ENCODE measurements around the gene RHBG. TPM values are rescaled to one million over a fixed set of nuclear protein-coding genes. Genes with fewer than 3 reads are reported as not detected.

The RHBG gene
- total RNA-seq, 4 donors from 2014 or later: 0.23 to 1.6 (median 1.1) TPM

DNA sequence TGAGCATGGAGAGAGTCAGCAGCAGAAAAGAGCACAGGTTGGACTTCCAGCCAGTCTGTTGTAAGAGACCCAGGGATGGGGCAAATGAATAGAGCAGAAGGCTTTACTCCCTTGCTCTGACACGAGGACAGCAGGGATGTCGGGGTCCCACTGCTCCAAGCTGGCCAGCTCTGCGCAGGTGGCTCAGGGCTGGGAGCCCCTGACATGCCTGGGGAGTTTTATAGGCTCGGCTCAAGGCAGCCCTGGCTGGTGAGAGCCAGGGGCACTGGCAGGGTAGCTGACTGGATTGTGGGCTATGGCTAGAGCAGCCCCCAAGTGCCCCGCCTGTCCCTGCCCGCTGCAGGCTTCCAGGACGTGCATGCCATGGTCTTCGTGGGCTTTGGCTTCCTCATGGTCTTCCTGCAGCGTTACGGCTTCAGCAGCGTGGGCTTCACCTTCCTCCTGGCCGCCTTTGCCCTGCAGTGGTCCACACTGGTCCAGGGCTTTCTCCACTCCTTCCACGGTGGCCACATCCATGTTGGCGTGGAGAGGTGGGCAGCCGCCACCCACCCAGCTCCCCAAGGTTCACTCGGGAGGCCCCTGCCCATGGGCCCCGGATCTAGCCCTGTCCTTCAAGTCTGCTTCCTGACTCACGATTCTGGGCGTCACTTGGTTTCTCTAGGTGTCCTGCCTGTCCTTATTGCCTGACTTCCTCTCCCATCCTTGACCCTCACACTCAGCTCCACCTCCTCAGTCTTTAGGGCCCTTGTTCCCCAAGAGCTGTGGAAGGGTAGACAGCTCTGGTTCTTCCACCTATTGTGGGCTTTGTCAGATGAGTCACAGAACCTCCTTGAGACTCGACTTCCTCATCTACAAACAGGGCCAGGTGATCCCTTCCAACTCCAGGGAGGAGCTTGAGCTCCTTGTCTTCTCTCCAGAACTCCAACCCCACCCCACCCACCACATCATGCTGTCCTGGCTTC lies 8.2 kb downstream of the RHBG start:
- 71 to 73% methylated on average over 13 to 18 of the region's 20 CpGs for WGBS, 2 donors
- Histone ChIP-seq H3K36me3 (no peaks in the 10 kb centered on the region), H3K9me3 (no peaks in the 10 kb centered on the region), H3K4me3 (no peak overlapping the region), H3K27me3 (peaks cover 0 to 26% (median 0%) of the 10 kb centered on the region in 4 donors), H3K27ac (peak overlapping the region in 1 of 4 donors; percentile 33), H3K4me1 (no peaks in the 10 kb centered on the region)
- intact Hi-C loops (cut with DNase I): no loop called here
- TF ChIP-seq POLR2A (IDR thresholded peaks at IDR 0.05): no peak
- TF ChIP-seq, protein P1, sequence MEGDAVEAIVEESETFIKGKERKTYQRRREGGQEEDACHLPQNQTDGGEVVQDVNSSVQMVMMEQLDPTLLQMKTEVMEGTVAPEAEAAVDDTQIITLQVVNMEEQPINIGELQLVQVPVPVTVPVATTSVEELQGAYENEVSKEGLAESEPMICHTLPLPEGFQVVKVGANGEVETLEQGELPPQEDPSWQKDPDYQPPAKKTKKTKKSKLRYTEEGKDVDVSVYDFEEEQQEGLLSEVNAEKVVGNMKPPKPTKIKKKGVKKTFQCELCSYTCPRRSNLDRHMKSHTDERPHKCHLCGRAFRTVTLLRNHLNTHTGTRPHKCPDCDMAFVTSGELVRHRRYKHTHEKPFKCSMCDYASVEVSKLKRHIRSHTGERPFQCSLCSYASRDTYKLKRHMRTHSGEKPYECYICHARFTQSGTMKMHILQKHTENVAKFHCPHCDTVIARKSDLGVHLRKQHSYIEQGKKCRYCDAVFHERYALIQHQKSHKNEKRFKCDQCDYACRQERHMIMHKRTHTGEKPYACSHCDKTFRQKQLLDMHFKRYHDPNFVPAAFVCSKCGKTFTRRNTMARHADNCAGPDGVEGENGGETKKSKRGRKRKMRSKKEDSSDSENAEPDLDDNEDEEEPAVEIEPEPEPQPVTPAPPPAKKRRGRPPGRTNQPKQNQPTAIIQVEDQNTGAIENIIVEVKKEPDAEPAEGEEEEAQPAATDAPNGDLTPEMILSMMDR (IDR thresholded peaks at IDR 0.05): no peak
- no peak for DNase-seq

- WGBS, 2 donors: 78 to 83% methylated on average over 3 to 4 of the region's 6 CpGs
- DNase-seq: no peak
- Histone ChIP-seq H3K36me3 (no peaks in the 10 kb centered on the region), H3K4me1 (no peaks in the 10 kb centered on the region), H3K9me3 (no peaks in the 10 kb centered on the region), H3K27me3 (peaks cover 0 to 13% (median 0%) of the 10 kb centered on the region in 4 donors), H3K27ac (no peak overlapping the region), H3K4me3 (no peak overlapping the region)
- intact Hi-C loops (cut with DNase I): no loop called here
- TF ChIP-seq, protein P1 (IDR thresholded peaks at IDR 0.05): no peak
- TF ChIP-seq POLR2A (IDR thresholded peaks at IDR 0.05): no peak
These were observed 9.5 kb downstream of the RHBG start for GRCh38 chr1:156378557-156378956.

- intact Hi-C loops (cut with DNase I): loop anchor here (10.0 kb wide), 1 partner anchor 235 kb away; the partner anchor contains the start of gene HAPLN2
- DNase-seq: no peak
- H3K36me3 ChIP-seq: no peaks in the 10 kb centered on the region
- WGBS, 2 donors: 41 to 45% methylated on average over 3 of the region's 3 CpGs
- TF ChIP-seq POLR2A (IDR thresholded peaks at IDR 0.05): no peak
- TF ChIP-seq, protein P1 (IDR thresholded peaks at IDR 0.05): no peak
- H3K4me1 ChIP-seq: no peaks in the 10 kb centered on the region
- H3K9me3 ChIP-seq: no peaks in the 10 kb centered on the region
- no peak overlapping the region for H3K27ac ChIP-seq
- no peak overlapping the region for H3K4me3 ChIP-seq
- peaks cover 0 to 3% (median 0%) of the 10 kb centered on the region in 4 donors for H3K27me3 ChIP-seq
These were observed 10.6 kb downstream of the RHBG start for GRCh38 chr1:156379420-156380165.

GRCh38 chr1:156382561-156382960 lies 13.6 kb downstream of the RHBG start:
- intact Hi-C loops (cut with DNase I): loop anchor here (10.0 kb wide), 1 partner anchor 232 kb away; the partner anchor contains the start of gene HAPLN2
- Histone ChIP-seq H3K9me3 (no peaks in the 10 kb centered on the region), H3K4me1 (no peaks in the 10 kb centered on the region), H3K36me3 (no peaks in the 10 kb centered on the region), H3K27ac (no peak overlapping the region), H3K4me3 (no peak overlapping the region), H3K27me3 (peaks cover 0 to 19% (median 0%) of the 10 kb centered on the region in 4 donors)
- TF ChIP-seq POLR2A (IDR thresholded peaks at IDR 0.05): no peak
- TF ChIP-seq, protein P1 (IDR thresholded peaks at IDR 0.05): no peak
- 46 to 54% methylated on average over 4 to 6 of the region's 7 CpGs for WGBS, 2 donors
- no peak for DNase-seq
